Astrocyte (in vitro differentiated cells and primary cell): ENCODE results near the gene UBR3.
"Not testable (repeated sequence)": the region's sequence is repeated elsewhere in the genome, so short reads cannot be mapped to it uniquely, and the experiment has no call there.

Source experiments
- CTCF ChIP-seq: IDR thresholded peaks from 2 replicates; pipeline ENCODE4 v1.5.1; 2011; ENCODE audit warnings: low read depth, mild to moderate bottlenecking, inconsistent platforms, low read length, moderate library complexity; ENCODE audit not compliant: insufficient read depth
- EZH2 ChIP-seq: IDR thresholded peaks from 2 replicates; pipeline ENCODE4 v1.6.1; 2012; ENCODE audit warnings: mild to moderate bottlenecking, low read length, inconsistent platforms; ENCODE audit not compliant: insufficient read depth

DNA sequence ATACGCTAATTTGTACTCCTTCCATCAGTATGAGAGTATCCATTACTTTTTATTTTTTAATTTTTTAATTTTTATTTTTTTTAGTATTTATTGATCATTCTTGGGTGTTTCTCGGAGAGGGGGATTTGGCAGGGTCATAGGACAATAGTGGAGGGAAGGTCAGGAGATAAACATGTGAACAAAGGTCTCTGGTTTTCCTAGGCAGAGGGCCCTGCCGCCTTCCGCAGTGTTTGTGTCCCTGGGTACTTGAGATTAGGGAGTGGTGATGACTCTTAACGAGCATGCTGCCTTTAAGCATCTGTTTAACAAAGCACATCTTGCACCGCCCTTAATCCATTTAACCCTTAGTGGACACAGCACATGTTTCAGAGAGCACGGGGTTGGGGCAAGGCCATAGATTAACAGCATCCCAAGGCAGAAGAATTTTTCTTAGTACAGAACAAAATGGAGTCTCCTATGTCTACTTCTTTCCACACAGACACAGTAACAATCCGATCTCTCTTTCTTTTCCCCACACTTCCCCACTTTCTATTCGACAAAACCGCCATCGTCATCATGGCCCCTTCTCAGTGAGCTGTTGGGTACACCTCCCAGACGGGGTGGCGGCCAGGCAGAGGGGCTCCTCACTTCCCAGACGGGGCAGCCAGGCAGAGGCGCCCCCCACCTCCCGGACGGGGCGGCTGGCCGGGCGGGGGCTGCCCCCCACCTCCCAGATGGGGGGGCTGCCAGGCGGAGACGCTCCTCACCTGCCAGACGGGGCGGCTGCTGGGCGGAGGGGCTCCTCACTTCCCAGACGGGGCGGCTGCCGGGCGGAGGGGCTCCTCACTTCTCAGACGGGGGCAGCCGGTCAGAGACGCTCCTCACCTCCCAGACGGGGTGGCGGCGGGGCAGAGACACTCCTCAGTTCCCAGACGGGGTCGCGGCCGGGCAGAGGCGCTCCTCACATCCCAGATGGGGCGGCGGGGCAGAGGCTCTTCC is 28.3 kb downstream of the UBR3 start:
- not testable (repeated sequence) for TF ChIP-seq CTCF, EZH2
